Anterior cingulate cortex (tissue), 58 donors: Measurements from ENCODE around the gene NIPAL1.
A peak's percentile ranks its signal among the peaks of the same experiment; 100 is the strongest.

Experiments used
- DNase-seq, 58 donors: peaks; one replicate each; lab custom pipeline; 2025; lab: John Stamatoyannopoulos, UW

The NIPAL1 gene

GRCh38 chr4:48024522-48024921 lies 8.0 kb downstream of the NIPAL1 start:
- no peak for DNase-seq

- peak in 1 of 58 donors; percentile 4 for DNase-seq
These were observed 8.4 kb downstream of the NIPAL1 start for GRCh38 chr4:48025005-48025404.

GRCh38 chr4:48027653-48028052 lies 11.1 kb downstream of the NIPAL1 start:
- DNase-seq: no peak

GRCh38 chr4:48028696-48029095 lies 12.1 kb downstream of the NIPAL1 start:
- no peak for DNase-seq

- DNase-seq: no peak
These were observed 13.9 kb downstream of the NIPAL1 start for GRCh38 chr4:48030470-48030869.

GRCh38 chr4:48031802-48032525 lies 15.4 kb downstream of the NIPAL1 start:
- peak in 5 of 58 donors; percentile 3 to 39 (median 18) for DNase-seq

GRCh38 chr4:48032721-48033120 lies 16.1 kb downstream of the NIPAL1 start:
- DNase-seq: no peak

GRCh38 chr4:48033412-48033811 lies 16.8 kb downstream of the NIPAL1 start:
- DNase-seq: no peak

- no peak for DNase-seq
These were observed 17.3 kb downstream of the NIPAL1 start for GRCh38 chr4:48033825-48034413.

GRCh38 chr4:48035952-48036351 lies 19.4 kb downstream of the NIPAL1 start:
- no peak for DNase-seq

GRCh38 chr4:48037117-48037462 lies 20.5 kb downstream of the NIPAL1 start:
- no peak for DNase-seq

- DNase-seq: no peak
These were observed 22.1 kb downstream of the NIPAL1 start for GRCh38 chr4:48038666-48039065.

GRCh38 chr4:48039561-48039960 lies 23.0 kb downstream of the NIPAL1 start:
- DNase-seq: no peak

- no peak for DNase-seq
These were observed 25.1 kb downstream of the NIPAL1 start for GRCh38 chr4:48041535-48042137.

- DNase-seq: no peak
These were observed 26.4 kb downstream of the NIPAL1 start for GRCh38 chr4:48042979-48043461.

GRCh38 chr4:48043504-48043903 lies 26.9 kb downstream of the NIPAL1 start:
- no peak for DNase-seq

GRCh38 chr4:48044298-48044697 lies 27.7 kb downstream of the NIPAL1 start:
- no peak for DNase-seq

GRCh38 chr4:48046059-48046458 lies 29.5 kb downstream of the NIPAL1 start:
- no peak for DNase-seq

- no peak for DNase-seq
These were observed 30.9 kb downstream of the NIPAL1 start for GRCh38 chr4:48047421-48047844.

GRCh38 chr4:48047896-48048295 lies 31.3 kb downstream of the NIPAL1 start:
- no peak for DNase-seq

- DNase-seq: no peak
These were observed 32.9 kb downstream of the NIPAL1 start for GRCh38 chr4:48049483-48049882.

GRCh38 chr4:48051078-48051477 lies 34.5 kb downstream of the NIPAL1 start:
- no peak for DNase-seq
